ENCODE results near the gene GALR3.

GALR3 gene

GRCh38 chr22:37822079-37822833 is 926 bp upstream of the GALR3 start:
- no peak for DNase-seq (ENCODE audit: low spot score)

- DNase-seq (ENCODE audit: low spot score) = no peak
These were observed 1.8 kb downstream of the GALR3 start for GRCh38 chr22:37824674-37825641.

- no peak for DNase-seq (ENCODE audit: low spot score)
These were observed 3.9 kb downstream of the GALR3 start for GRCh38 chr22:37827056-37827455.

- no peak for DNase-seq (ENCODE audit: low spot score)
These were observed 7.1 kb downstream of the GALR3 start for GRCh38 chr22:37830093-37830842.

- no peak for DNase-seq (ENCODE audit: low spot score)
These were observed 8.3 kb downstream of the GALR3 start for GRCh38 chr22:37831472-37831871.

- no peak for DNase-seq (ENCODE audit: low spot score)
These were observed 9.1 kb downstream of the GALR3 start for GRCh38 chr22:37832022-37832857.

- DNase-seq (ENCODE audit: low spot score) = no peak
These were observed 19.0 kb downstream of the GALR3 start for GRCh38 chr22:37842015-37842793.

GRCh38 chr22:37843741-37844089 is 20.5 kb downstream of the GALR3 start:
- DNase-seq (ENCODE audit: low spot score) = no peak

- no peak for DNase-seq (ENCODE audit: low spot score)
These were observed 21.7 kb downstream of the GALR3 start for GRCh38 chr22:37844904-37845329.

- DNase-seq (ENCODE audit: low spot score) = no peak
These were observed 23.3 kb downstream of the GALR3 start for GRCh38 chr22:37846433-37846832.

GRCh38 chr22:37848587-37849088 is 25.5 kb downstream of the GALR3 start:
- no peak for DNase-seq (ENCODE audit: low spot score)

GRCh38 chr22:37849089-37849751 is 26.0 kb downstream of the GALR3 start, which contains the start of gene EIF3L:
Gene EIF3L (plus strand): TSS chr22:37849419. CDS start chr22:37849450, 31 bp downstream.
- peak; percentile 92 for DNase-seq (ENCODE audit: low spot score)

GRCh38 chr22:37850801-37851200 is 27.6 kb downstream of the GALR3 start:
- DNase-seq (ENCODE audit: low spot score) = no peak

- DNase-seq (ENCODE audit: low spot score) = no peak
These were observed 29.2 kb downstream of the GALR3 start for GRCh38 chr22:37852418-37852817.

- no peak for DNase-seq (ENCODE audit: low spot score)
These were observed 31.8 kb downstream of the GALR3 start for GRCh38 chr22:37854946-37855345.

- DNase-seq (ENCODE audit: low spot score) = no peak
These were observed 32.3 kb downstream of the GALR3 start for GRCh38 chr22:37855462-37855861.

GRCh38 chr22:37860796-37861421 is 37.7 kb downstream of the GALR3 start:
- DNase-seq (ENCODE audit: low spot score) = no peak

- DNase-seq (ENCODE audit: low spot score) = no peak
These were observed 39.6 kb downstream of the GALR3 start for GRCh38 chr22:37862570-37863325.
